NCI-H2196 (cell line): Measurements from ENCODE around the gene KIAA0232.
A peak's percentile ranks its signal among the peaks of the same experiment; 100 is the strongest.
"Not testable (repeated sequence)": the region's sequence is repeated elsewhere in the genome, so short reads cannot be mapped to it uniquely, and the experiment has no call there.

ENCODE experiments used
- DNase-seq: peaks from one replicate; lab custom pipeline; 2025; ENCODE audit not compliant: unreplicated experiment; lab: John Stamatoyannopoulos, UW

KIAA0232 gene

GRCh38 chr4:6803246-6803645, 20.7 kb downstream of the KIAA0232 start:
- DNase-seq = no peak

- DNase-seq = no peak
Observed at GRCh38 chr4:6804082-6804752, 21.7 kb downstream of the KIAA0232 start.

- no peak for DNase-seq
Observed at GRCh38 chr4:6806924-6807626, 24.5 kb downstream of the KIAA0232 start.

GRCh38 chr4:6808259-6808658, 25.7 kb downstream of the KIAA0232 start:
- DNase-seq = no peak

- no peak for DNase-seq
Observed at GRCh38 chr4:6811165-6811564, 28.6 kb downstream of the KIAA0232 start.

GRCh38 chr4:6812766-6813165, 30.2 kb downstream of the KIAA0232 start:
- no peak for DNase-seq

GRCh38 chr4:6813725-6814124, 31.2 kb downstream of the KIAA0232 start:
- no peak for DNase-seq

GRCh38 chr4:6815029-6815836, 32.7 kb downstream of the KIAA0232 start:
- DNase-seq = peak; percentile 51

GRCh38 chr4:6819295-6819694, 36.8 kb downstream of the KIAA0232 start:
- no peak for DNase-seq

GRCh38 chr4:6820695-6821094, 38.2 kb downstream of the KIAA0232 start:
- DNase-seq = no peak

- DNase-seq = no peak
Observed at GRCh38 chr4:6824071-6824470, 41.5 kb downstream of the KIAA0232 start.

GRCh38 chr4:6824772-6825402, 42.4 kb downstream of the KIAA0232 start:
- no peak for DNase-seq

- no peak for DNase-seq
Observed at GRCh38 chr4:6825403-6825802, 42.9 kb downstream of the KIAA0232 start.

GRCh38 chr4:6826781-6827508, 44.4 kb downstream of the KIAA0232 start:
- no peak for DNase-seq

GRCh38 chr4:6829086-6829485, 46.6 kb downstream of the KIAA0232 start:
- DNase-seq = no peak

GRCh38 chr4:6834867-6835266, 52.3 kb downstream of the KIAA0232 start:
- peak; percentile 11 for DNase-seq

- not testable (repeated sequence) for DNase-seq
Observed at GRCh38 chr4:6835616-6836015, 53.1 kb downstream of the KIAA0232 start.

- DNase-seq = not testable (repeated sequence)
Observed at GRCh38 chr4:6837106-6837505, 54.6 kb downstream of the KIAA0232 start.

- DNase-seq = no peak
Observed at GRCh38 chr4:6839579-6839978, 57.1 kb downstream of the KIAA0232 start.

GRCh38 chr4:6840062-6840976, 57.8 kb downstream of the KIAA0232 start:
- DNase-seq = no peak
